A673 (cell line): ENCODE measurements around the gene SOX5.

ENCODE experiments used
- CTCF ChIP-seq: fragments of 300-800, 200-600 bp; sonication (generic); conservative IDR thresholded peaks from 2 replicates; pipeline ENCODE4 v1.5.1; 2017; ENCODE audit warnings: low read depth, mild to moderate bottlenecking, antibody characterized with exemption, low read length, moderate library complexity, mixed read lengths
- EZH2 ChIP-seq: fragments of 200-600 bp; sonication (generic); IDR thresholded peaks from 2 replicates; pipeline ENCODE4 v1.6.1; 2017; ENCODE audit warnings: borderline replicate concordance, low read depth, mild to moderate bottlenecking, mixed read lengths, antibody characterized with exemption, low read length; ENCODE audit not compliant: poor library complexity, severe bottlenecking

GRCh38 chr12:23630524-23630923, 318.9 kb downstream of the SOX5 start:
- TF ChIP-seq CTCF (no peak), EZH2 (no peak)
